Activated naive CD4-positive, alpha-beta T cell (primary cell): ENCODE results near the gene IL3RA.

Source experiments
- DNase-seq, 4 experiments: peaks; one replicate each; lab custom pipeline; 2025; lab: John Stamatoyannopoulos, UW

Gene IL3RA

GRCh38 chrX:1384658-1385252 is 48.2 kb downstream of the IL3RA start:
- no peak for DNase-seq

DNA sequence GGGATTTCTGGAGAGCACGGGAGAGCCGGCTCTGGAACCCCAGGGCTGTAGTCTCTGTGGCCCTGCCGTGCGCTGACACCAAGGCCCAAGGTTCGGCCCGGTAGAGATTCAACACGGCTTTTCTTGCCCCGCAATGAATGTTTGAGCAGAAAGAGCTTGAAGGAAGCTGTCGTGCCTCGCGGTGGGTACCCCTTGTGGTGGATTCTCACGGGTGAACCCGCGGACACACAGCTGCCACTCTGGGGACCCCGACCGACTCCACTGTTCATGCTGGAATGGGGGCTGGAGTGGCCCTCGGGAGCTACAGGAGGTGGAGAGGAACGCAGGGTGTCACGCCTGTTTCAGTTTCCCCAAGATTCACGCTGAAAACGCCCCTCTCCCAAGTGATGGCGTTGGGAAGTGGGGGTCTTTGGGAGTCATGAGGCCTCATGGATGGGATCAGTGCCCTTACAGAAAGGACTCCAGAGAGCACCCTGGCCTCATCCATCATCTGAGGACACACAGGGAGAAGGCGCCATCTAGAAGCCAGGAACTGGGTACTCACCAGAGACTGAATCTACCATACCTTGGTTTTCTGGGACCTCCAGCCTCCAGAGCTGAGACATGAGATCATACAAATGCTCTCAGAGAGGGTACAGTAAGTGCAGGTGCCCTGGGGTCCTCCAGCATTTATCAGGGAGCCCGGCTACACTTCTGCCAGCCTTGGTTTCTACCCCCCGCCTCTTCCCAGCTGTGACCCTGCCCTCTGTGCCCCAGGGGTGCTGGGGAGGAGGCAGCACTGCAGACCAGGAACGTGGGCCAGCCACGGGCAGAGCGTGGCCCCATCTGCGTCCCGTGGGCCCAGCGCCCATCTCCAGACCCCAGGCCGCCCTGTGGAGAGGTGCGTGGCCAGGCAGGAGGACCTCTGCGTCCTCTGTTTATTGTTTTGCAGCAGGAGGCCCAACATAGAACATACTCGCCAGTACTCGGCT is 49.0 kb downstream of the IL3RA start:
- no peak for DNase-seq

DNA sequence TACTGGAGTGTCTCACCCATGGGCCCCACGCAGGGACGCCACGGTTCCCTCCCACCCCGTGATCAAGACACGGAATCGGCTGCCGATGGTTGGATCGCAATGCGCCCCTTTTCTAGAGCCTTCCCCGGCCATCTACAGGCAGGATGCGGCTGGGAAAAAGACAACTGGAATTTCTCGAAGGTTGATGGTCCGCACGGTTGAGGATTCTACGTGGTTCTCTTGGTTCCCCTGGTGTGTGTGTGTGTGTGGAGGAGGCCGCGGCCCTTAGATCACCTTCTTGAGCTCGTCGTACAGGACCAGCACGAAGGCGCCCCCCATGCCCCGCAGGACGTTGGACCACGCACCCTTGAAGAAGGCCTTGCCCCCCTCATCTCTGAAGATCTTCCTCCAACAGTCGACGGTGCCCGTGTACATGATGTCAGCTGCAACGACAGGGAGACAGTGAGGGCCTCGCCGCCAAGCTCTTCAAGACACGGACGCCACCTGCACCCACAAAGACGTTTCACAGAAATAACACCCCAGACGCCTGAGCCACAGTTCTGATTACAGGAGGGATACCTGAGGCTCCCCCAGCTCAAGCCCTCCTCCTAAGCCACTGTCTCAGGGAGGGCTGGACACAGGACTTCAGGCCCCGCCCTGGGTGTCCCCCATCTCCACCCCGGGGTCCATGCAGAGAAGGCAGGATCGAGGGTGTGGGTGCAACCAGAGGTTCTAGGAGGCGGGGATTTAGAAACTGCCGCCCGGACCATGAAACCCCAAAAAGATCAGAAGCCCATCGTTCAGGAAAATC is 49.9 kb downstream of the IL3RA start:
- DNase-seq: no peak

GRCh38 chrX:1387141-1387776 is 50.7 kb downstream of the IL3RA start:
- no peak for DNase-seq

DNA sequence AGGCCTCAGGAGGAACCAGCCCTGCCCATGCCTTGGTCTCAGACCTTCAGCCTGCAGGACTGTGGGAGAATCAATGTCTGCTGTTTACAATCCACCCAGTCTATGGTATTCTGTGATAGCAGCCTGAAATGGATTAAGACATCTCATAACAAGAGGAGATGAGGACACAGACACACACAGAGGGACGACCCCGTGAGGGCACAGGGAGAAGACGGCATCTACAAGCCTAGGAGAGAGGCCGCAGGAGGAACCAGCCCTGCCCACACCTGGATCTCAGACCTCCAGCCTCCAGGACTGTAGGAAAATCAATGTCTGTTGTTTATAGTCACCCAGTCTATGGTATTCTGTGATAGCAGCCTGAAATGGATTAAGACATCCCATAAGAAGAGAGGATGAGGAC is 52.1 kb downstream of the IL3RA start:
- DNase-seq: no peak

DNA sequence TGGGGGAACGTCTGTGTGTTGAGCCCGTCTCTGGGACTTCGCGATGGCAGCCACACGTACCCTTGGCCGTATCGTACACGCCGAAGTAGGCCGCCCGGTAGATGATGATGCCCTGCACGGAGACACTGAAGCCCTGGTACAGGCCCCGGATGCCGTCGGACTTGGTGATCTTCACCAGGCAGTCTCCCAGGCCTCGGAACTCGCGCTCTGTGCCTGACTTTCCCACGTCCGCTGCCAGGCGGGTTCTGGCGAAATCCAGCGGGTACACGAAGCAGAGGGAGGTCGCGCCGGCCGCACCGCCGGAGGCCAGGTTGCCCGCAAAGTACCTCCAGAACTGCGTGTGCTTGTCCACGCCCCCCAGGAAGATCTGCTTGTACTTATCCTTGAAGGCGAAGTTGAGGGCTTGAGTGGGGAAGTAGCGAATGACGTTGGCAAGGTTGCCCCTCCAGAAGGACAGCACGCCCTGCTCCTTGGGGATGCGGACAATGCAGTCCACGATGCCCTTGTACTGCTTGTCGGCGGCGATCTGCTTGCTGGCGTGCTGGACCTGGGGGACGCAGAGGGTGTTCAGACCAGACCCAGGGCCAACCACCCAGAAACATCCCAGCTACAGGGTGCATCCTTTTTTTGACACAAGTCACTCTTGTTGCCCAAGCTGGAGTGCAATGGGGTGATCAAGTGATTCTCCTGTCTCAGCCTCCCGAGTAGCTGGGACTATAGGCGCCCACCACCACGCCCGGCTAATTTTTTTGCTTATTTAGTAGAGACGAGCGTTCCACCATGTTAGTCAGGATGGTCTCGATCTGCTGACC is 52.8 kb downstream of the IL3RA start:
- no peak for DNase-seq

DNA sequence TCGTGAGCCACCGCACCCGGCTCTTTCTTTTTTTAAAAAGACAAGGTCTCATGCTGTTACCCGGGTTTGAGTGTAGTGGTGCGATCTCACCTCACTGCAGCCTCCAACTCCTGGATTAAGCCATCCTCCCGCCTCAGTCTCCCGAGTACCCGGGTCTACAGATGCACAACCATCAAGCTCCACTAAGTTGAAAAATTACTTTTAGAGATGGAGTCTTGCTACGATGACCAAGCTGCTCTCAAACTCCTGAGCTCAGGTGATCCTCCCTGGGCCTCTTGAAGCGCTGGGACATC is 53.4 kb downstream of the IL3RA start:
- DNase-seq: no peak

DNA sequence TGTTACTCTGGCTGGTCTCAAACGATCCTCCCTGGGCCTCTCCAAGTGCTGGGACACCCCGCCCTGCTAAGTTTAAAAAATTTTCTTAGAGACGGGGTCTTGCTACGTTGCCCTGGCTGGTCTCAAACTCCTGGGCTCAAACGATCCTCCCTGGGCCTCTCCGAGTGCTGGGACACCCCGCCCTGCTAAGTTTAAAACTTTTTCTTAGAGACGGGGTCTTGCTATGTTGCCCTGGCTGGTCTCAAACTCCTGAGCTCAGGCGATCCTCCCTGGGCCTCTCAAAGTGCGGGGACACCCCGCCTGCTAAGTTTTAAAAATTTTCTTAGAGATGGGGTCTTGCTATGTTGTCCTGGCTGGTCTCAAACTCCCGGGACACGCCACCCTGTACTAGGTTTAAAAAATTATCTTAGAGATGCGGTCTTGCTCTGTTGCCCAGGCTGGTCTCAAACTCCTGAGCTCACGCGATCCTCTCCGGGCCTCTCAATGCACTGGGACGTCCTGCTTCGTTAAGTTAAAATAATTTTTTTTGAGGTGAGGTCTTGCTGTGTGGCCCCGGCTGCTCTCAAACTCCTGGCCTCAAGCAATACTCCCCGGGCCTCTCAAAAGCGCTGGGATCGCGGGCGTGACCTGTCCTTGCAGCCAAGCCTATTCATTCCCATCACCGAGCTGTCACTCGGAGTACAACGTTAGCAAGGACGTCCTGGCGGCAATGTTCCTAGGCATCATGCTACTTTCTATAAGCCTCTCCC is 54.2 kb downstream of the IL3RA start:
- DNase-seq: no peak

DNA sequence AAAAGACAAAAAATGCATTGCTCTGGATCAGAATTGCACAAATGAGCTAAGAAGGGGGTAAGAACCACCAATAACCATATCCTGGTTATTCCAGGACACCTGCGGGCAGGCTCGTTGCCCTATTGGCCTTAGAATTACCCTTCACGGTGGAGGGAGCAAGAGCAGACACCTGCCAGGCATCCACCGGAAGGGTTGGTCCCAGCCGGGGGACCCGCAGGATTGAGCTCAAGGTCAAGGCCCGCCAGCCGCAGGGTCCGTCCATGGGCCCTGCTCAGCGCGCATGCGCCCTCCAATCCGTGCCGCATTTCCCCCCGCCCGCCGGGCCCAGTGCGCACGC is 54.8 kb downstream of the IL3RA start:
- DNase-seq: no peak

- DNase-seq: no peak
Observed at GRCh38 chrX:1391707-1392375, 55.3 kb downstream of the IL3RA start, which contains the start of gene SLC25A6. SLC25A6 (minus strand) TSS chrX:1392113; CDS start chrX:1392009, 104 bp downstream.

DNA sequence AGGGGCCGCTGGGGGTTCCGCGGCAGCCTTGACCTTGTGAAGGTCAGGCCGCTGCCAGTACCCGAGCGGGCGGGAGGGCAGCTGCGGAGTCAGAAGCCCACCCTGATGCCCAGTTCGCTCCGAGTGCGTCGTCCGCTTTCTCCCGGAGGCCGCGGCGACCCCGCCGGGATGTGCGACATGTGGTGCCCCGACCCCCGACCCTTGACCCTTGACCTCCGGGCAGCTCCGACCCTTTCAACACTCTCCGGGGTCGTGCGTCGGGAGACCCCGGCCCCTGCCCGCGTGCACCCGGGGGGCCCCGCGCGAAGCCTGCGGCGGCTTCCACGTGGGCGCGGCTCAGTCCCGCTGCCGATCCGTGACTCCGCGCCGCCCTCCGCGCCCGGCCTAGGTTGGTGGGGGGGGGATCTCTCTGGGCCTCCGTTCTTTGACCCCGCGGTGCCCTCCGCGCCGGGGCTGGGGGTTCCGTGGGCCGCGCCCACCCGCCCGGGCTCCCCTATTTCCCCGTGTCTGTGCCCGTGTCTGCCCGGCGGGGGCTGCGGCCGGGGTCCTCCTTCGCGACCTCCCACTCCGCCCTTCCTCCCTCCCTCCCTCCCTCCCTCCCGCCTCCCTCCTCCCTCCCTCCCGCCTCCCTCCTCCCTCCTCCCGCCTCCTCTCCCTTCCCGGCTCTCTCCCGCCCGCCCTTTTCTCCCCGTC is 55.9 kb downstream of the IL3RA start:
- no peak for DNase-seq

DNA sequence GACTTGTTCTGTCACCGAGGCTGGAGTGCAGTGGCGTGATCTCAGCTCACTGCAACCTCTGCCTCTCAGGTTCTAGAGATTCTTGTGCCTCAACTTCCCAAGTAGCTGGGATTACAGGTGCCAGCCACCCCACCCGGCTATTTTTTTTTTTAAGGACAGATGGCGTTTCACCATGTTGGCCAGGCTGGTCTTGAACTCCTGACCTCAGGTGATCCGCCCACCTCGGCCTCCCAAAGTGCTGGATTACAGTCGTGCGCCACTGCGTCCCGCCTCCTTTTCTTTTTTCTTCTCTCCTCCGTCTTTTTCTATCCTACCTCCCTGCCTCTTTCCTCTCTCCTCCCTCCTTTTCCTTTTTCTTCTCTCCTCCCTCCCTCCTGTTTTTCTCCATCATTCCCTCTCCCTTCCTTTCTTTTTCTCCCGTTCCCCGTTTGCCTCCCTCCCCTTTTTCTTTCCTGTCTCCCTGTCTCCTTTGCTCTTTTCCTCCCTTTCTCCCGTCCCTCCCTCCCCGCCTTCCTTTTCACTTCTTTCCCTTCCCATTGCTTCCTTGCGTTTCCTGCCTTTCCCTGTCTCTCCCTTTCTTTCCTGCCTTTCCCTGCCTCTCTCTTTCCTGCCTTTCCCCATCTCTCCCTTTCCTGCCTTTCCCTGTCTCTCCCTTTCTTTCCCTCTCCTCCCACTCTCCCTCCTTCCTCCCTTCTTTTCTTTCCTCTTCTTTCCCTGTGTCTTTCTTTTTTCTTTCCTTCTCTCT is 57.5 kb downstream of the IL3RA start:
- DNase-seq: no peak

DNA sequence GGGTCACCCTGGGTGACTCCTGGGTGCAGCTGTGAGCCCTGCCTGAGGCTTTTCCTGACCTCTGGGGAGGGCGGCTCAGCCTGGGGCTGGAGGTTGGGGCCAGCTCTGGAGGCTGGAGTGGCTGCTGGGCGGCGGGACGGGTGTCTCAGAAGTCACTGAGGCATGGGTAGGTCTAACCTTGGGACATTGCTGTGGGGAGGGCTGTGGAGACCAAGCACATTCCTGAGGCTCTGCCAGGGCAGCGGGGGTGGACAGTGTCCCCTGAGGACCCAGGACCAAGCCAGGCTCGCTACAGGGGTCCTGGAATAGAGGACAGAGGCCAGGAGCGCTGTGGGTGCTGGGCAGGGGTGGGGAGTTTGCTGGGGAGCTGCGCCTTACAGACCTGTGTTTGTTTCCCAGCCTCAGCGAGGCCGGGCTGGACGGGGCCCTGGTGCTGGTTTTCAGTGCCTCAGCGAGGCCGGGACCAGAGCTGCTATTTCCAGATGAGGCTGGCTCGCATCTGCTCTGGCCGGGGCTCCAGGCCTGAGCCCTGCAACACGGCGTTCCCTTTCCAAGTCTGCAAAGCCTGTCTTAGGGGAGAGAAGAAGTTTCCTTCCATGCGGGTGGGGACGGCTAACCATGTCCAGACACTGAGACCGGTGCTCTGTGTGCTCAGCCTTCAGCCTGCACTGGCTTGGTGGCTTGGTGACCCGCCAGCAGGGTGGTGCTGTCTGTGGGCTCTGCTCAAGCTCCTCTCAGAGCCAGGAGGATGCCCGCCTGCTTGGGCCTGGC is 58.3 kb downstream of the IL3RA start:
- no peak for DNase-seq

GRCh38 chrX:1395646-1396216 is 59.1 kb downstream of the IL3RA start:
- DNase-seq: no peak

- DNase-seq: no peak
Observed at GRCh38 chrX:1397001-1397400, 60.4 kb downstream of the IL3RA start.

- no peak for DNase-seq
Observed at GRCh38 chrX:1397441-1398270, 61.1 kb downstream of the IL3RA start.
